ENCODE results near the gene SBNO1.
"Not testable (repeated sequence)": the region's sequence is repeated elsewhere in the genome, so short reads cannot be mapped to it uniquely, and the experiment has no call there.

The SBNO1 gene

GRCh38 chr12:123346946-123347345, 17.7 kb downstream of the SBNO1 start:
- no peak for DNase-seq (ENCODE audit: low read depth, low spot score)

DNA sequence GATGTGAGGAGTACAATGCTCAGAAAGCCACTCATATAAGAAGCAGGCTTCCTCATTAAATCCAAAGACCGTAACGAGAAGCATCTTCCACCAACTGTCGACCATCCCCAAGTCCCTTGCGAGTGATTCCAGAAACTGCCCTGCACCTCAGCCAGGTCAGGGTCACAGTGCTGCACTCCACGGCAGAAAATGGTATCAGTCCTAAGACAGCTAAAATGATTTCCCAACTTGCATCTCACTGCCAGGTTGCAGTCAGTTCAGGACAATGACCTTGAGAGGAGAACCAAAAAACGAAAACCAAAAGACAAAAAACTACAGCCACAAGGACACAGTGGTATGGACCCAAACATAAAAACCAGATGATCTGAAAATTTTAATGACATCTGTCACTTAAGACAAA, 20.6 kb downstream of the SBNO1 start:
- DNase-seq (ENCODE audit: low read depth, low spot score): no peak

DNA sequence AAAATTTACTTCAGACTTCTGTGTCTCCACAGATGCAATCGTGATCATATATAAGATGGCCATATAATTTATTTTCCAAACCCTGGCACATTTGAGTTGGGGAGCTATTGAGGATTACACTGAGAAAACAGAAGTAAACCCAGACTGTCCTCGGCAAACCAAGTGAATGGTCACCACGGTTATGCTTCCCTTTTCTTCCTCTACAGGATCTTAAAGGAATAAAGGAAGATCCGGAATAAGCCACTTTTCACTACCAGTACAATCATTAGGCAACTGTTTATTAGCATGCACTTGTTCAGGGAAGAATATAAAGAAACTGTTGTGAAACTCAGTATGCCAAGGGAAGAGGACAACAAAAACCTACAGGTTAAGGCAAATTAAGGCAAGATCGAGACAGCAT, 27.6 kb downstream of the SBNO1 start:
- DNase-seq (ENCODE audit: low read depth, low spot score): no peak

DNA sequence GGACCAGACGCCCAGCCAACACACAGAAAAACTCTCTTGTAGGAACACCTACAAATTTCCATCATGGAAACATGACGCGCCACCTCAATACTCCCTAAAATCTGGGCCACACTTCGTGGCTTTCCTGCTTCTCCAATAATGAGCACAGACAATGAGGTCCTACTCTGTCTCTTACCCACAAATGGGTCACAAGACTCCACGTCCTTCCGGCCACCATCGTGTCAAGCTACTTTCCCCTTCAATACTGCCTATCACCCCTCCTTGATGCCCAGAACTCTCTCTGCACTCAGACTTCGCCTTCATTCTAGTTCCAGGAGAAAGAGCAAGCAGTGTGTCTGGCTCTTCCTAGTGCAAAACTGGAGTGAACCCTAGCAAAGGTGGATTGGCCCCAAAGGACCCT, 28.1 kb downstream of the SBNO1 start:
- no peak for DNase-seq (ENCODE audit: low read depth, low spot score)

DNA sequence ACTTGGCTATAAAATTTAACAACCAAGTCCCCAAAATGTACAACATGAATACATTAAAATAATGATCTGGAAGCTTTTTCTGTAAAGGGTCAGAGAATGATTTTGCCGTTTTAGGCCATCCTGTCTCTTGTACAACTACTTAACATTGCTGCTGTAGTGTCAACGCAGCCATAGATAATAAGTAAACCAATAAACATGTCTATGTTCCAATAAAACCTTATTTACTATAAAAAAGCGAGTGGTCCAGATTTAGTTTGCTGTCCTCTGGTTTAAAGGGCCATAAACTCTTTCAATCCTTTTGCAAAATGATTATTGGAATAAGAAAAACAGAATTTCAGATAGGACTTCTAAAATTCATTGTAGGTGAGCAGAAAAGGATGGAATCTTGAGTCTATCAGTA, 29.2 kb downstream of the SBNO1 start:
- no peak for DNase-seq (ENCODE audit: low read depth, low spot score)

GRCh38 chr12:123329799-123330198, 34.8 kb downstream of the SBNO1 start:
- no peak for DNase-seq (ENCODE audit: low read depth, low spot score)

DNA sequence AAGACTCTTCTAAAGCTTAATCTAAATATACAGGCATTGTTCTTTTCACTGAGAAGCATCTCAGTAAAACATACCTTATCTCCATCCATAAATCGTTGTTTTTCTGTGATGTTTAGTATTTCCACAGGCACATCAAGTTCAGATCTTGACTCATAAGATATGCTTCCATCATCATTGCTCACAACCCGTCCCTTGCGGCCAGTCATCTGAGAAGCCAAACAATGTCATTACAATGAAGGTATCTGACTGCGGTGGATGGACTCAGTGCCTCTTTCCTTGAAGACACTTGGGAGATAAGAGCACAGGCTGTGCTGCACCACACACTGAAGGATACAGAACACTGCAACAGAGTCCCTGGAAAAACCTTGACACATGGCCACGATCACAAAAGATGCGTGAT, 44.8 kb downstream of the SBNO1 start:
- DNase-seq (ENCODE audit: low read depth, low spot score): no peak

GRCh38 chr12:123319273-123319672, 45.4 kb downstream of the SBNO1 start:
- DNase-seq (ENCODE audit: low read depth, low spot score): no peak

GRCh38 chr12:123313046-123313445, 51.6 kb downstream of the SBNO1 start:
- not testable (repeated sequence) for DNase-seq (ENCODE audit: low read depth, low spot score)

GRCh38 chr12:123306200-123306599, 58.4 kb downstream of the SBNO1 start:
- no peak for DNase-seq (ENCODE audit: low read depth, low spot score)

- no peak for DNase-seq (ENCODE audit: low read depth, low spot score)
Measured at GRCh38 chr12:123305136-123305535, 59.5 kb downstream of the SBNO1 start.

DNA sequence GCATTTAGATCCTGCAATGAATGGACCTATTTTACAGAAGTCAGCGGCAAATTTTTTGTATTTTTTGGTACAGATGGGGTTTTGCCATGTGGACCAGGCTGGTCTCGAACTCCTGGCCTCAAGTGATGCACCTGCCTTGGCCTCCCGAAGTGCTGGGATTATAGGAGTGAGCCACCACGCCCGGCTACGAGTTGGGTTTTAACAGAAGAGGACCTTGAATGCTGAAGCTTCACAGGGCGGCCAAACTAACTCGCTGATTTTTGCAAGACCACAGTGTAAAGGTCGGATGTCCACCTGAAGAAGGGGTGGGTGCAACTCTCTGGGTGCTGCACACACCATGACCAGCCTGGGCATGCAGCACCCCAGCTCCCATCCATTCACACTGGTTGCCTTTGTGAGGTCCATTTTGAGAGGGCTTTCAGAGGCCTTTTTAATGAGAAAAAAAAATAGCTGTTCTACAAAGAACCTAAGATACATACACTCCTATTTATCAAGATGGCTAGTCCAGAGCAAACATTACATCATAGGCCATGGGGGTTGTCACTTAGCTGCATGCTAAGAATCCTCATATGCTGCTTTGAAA, 71.4 kb downstream of the SBNO1 start:
- DNase-seq (ENCODE audit: low read depth, low spot score): no peak

DNA sequence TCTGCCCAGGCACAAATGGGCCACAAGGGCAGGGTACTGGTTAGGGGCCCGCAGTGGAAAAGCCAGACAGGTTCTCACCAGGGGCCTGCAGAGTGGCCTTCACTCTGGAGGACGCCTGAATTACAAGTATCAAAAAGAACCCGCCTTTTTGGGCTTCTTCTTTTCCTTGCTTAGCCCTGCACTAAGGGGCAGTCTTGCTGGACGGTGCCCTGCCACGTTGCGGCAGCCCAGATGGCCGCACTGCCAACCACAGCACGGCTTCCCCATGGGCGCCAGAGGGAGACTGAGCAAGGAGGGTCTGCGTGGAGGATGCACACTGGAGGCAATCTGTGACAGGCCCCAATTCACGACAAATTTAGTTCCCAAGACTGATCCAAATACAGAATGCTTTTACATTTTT, 74.7 kb downstream of the SBNO1 start:
- no peak for DNase-seq (ENCODE audit: low read depth, low spot score)

DNA sequence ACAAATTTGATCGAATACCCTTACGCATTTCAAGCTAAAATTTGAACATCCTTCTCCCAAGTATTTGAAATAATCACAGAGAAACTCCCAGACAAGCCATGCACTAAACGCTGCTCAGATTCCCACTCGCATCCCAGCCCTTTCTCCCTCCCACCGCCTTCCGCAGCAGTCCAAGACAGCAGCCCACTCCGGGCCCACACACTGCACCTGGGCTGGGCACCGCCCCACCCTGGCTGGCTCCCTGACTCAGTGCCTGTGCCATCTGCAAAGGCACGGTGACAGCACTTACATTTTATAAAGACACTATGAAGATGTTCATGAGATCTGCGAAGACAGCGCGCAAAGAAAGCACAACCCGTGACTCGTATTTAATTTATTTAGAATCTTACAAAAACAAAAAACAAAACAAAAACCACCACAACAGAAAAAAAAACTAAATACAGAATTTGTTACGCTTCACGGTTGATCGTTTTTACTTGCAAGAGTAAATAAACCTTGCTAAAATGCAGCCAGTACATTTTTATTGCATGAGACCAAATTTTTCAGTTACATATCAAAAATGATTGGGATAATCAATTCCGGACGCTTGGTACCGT, 75.8 kb downstream of the SBNO1 start:
- no peak for DNase-seq (ENCODE audit: low read depth, low spot score)

GRCh38 chr12:123286652-123287373, 77.8 kb downstream of the SBNO1 start:
- no peak for DNase-seq (ENCODE audit: low read depth, low spot score)

DNA sequence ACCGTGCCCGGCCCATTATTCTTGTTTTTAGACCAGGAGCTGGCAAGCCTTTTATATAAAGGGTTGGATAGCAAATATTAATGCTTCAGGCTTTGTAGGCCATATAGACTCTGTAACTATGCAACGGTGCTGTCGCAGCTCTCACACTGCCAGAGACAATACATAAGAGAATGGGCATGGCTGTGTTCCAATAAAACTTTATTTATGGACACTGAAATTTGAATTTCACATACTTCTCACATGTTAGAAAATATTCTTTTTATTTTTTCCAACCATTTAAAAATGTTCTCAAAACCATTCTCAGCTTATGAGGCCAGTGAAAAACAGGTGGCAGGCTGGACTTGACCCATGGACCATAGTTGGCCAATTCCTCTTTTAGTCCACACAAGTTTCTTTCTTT, 80.0 kb downstream of the SBNO1 start:
- DNase-seq (ENCODE audit: low read depth, low spot score): no peak

GRCh38 chr12:123283461-123283860, 81.2 kb downstream of the SBNO1 start:
- no peak for DNase-seq (ENCODE audit: low read depth, low spot score)

DNA sequence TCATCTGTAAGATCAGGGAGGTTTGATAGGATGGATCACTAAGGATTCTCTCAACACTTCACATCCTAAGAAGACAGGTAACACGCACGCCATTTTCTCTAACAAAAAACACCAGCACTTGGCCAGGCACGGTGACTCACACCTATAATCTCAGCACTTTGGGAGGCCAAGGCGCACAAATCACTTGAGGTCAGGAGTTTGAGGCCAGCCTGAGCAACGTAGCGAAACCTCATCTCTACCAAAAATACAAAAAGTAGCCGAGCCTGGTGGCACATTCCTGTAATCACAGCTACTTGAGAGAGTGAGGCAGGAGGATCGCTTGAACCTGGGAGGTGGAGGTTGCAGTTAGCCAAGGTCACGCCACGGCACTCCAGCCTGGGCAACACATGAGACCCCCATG, 82.5 kb downstream of the SBNO1 start:
- DNase-seq (ENCODE audit: low read depth, low spot score): no peak

GRCh38 chr12:123280971-123281370, 83.7 kb downstream of the SBNO1 start:
- no peak for DNase-seq (ENCODE audit: low read depth, low spot score)

GRCh38 chr12:123278101-123278627, 86.5 kb downstream of the SBNO1 start:
- DNase-seq (ENCODE audit: low read depth, low spot score): no peak

- DNase-seq (ENCODE audit: low read depth, low spot score): no peak
Measured at GRCh38 chr12:123273166-123273565, 91.5 kb downstream of the SBNO1 start.

GRCh38 chr12:123271001-123271668, 93.5 kb downstream of the SBNO1 start:
- peak; percentile 36 for DNase-seq (ENCODE audit: low read depth, low spot score)
